Caco-2 (cell line): ENCODE data around the gene ZNF710. TPM values are rescaled to one million over a fixed set of nuclear protein-coding genes. Genes with fewer than 3 reads are reported as not detected.

Source experiments
- BruUV-seq: library from RNA; stranded (reverse); fragments of 400-500 nt; replicated peaks from 2 replicates; lab custom pipeline; 2021; lab: Mats Ljungman, UMichigan
- CTCF ChIA-PET: fragments of 300-600 bp; sonication (Branson Sonifier 250); formaldehyde crosslinking; loops from one replicate; lab custom pipeline; 2022; ENCODE audit warnings: antibody characterized with exemption; lab: Charles Lee
- POLR2A ChIA-PET: fragments of 300-600 bp; sonication (Branson Sonifier 250); formaldehyde crosslinking; loops from one replicate; lab custom pipeline; 2022; ENCODE audit warnings: antibody characterized with exemption; lab: Charles Lee
- DNase-seq, 2 experiments: peaks; one replicate each; pipeline versions ENCODE4 v3.0.0 to v3.0.0-alpha.2; 2020 to 2022
- H3K27me3 ChIP-seq: replicated peaks from 2 replicates; pipeline ENCODE4 v1.6.0; 2011; ENCODE audit warnings: low read length; ENCODE audit not compliant: control insufficient read depth, insufficient read depth
- H3K36me3 ChIP-seq: 2 replicates; pipeline ENCODE4 v1.5.1; 2011; ENCODE audit warnings: low read length; ENCODE audit not compliant: control insufficient read depth, insufficient read depth
- H3K4me1 ChIP-seq: fragments of 250-450 bp; sonication (Bioruptor Pico); 2 replicates; pipeline ENCODE4 v1.5.1; 2020; ENCODE audit warnings: mild to moderate bottlenecking
- H3K4me3 ChIP-seq: 2 replicates; pipeline ENCODE4 v1.5.1; 2011; ENCODE audit warnings: low read depth, mild to moderate bottlenecking, control low read depth, low read length
- H3K9me3 ChIP-seq: fragments of 250-450 bp; sonication (Bioruptor Pico); 2 replicates; pipeline ENCODE4 v1.5.1; 2020; ENCODE audit warnings: mild to moderate bottlenecking, moderate library complexity
- H3K27ac Mint-ChIP-seq: one replicate; pipeline ENCODE4 v1.8.0; 2022; ENCODE audit warnings: mixed read lengths; ENCODE audit not compliant: unreplicated experiment
- H3K27me3 Mint-ChIP-seq: one replicate; pipeline ENCODE4 v1.8.0; 2022; ENCODE audit warnings: mixed read lengths; ENCODE audit not compliant: insufficient read depth, unreplicated experiment
- H3K36me3 Mint-ChIP-seq: one replicate; pipeline ENCODE4 v1.8.0; 2022; ENCODE audit warnings: mild to moderate bottlenecking, mixed read lengths; ENCODE audit not compliant: insufficient read depth, unreplicated experiment
- H3K4me1 Mint-ChIP-seq: one replicate; pipeline ENCODE4 v1.8.0; 2022; ENCODE audit warnings: low read depth, mixed read lengths; ENCODE audit not compliant: unreplicated experiment
- H3K4me3 Mint-ChIP-seq: one replicate; pipeline ENCODE4 v1.8.0; 2022; ENCODE audit warnings: mild to moderate bottlenecking, moderate library complexity, mixed read lengths; ENCODE audit not compliant: unreplicated experiment
- H3K9me3 Mint-ChIP-seq: one replicate; pipeline ENCODE4 v1.8.0; 2022; ENCODE audit warnings: mixed read lengths; ENCODE audit not compliant: unreplicated experiment
- intact Hi-C: fragments of 100-400 bp; cut with micrococcal nuclease; formaldehyde crosslinking; loops from one replicate; pipeline ENCODE4 v1.10.0; 2022; ENCODE audit not compliant: unreplicated experiment
- total RNA-seq: library from RNA; stranded (reverse); gene quantifications from 2 replicates; pipeline ENCODE4 v1.2.3, GENCODE V29; 2022
- TF ChIP-seq, protein P1 (sequence below), 2 experiments: fragments of 200-600 bp in 1 of 2; IDR thresholded peaks; 1 replicate in 1 of 2; 2 replicates in 1 of 2; pipeline versions ENCODE4 v1.5.1 to v1.8.0; 2011 to 2022; ENCODE audit warnings: antibody characterized with exemption in 1 of 2, control low read depth in 1 of 2, inconsistent platforms in 1 of 2, low read depth in 1 of 2, low read length in 1 of 2, mild to moderate bottlenecking in 1 of 2, moderate library complexity in 1 of 2; ENCODE audit not compliant: insufficient read depth in 1 of 2, severe bottlenecking in 1 of 2, unreplicated experiment in 1 of 2

ZNF710 gene
- total RNA-seq, 1 experiment from 2014 or later: 21.4 TPM

DNA sequence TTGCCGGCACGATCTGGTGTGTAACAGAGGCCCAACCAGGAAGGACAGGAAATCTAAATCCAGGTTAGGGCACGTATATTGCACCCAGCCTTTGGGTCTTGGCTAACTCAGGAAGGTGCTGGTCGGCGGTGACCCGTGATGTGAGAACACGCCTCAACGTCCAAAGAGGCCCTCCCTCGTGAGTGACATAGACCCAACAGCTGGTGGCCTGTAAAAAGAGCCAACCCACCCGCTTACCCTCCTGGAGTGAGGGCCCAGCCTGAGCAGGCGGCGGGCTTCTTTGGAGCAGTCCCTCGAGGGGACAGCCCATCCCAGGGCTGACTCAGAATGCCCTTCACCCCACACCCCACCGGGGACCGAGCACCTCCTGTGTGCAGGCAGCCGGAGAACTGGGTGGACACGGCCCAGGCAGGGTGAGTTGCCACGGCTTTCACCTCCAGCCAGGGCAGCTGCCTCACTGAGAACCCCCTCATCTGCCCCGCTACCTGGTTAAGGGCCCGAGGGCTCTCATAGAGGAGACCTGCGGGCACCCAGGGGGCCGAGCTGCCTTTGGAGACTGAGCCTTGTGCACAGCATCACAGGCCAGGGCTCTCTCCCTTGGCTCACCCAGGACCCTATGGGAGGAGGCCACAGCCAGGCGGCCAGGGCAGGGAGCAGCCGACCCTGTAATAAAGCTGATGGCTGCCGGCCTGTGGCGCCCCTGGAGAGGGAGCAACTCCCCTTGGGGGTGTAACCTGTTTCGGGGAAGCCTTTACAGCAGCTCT is 41.8 kb downstream of the ZNF710 start:
- BruUV-seq: no TSS peak
- Histone ChIP-seq H3K4me1 (no peaks in the 10 kb centered on the region), H3K9me3 (no peaks in the 10 kb centered on the region), H3K27me3 (no peaks in the 10 kb centered on the region), H3K4me3 (no peak overlapping the region), H3K36me3 (no peaks in the 10 kb centered on the region; the same call in 1 of the 2 replicates)
- H3K9me3 Mint-ChIP-seq: no peaks in the 10 kb centered on the region
- no peak overlapping the region for H3K27ac Mint-ChIP-seq
- H3K4me3 Mint-ChIP-seq: no peak overlapping the region
- peaks cover 7% of the 10 kb centered on the region for H3K4me1 Mint-ChIP-seq
- CTCF ChIA-PET: interaction anchor here (0.6 kb wide), 1 partner anchor 674 kb away, joined by 4 read pairs; the partner anchor contains the start of gene BLM
- H3K27me3 Mint-ChIP-seq: no peaks in the 10 kb centered on the region
- POLR2A ChIA-PET: no interaction called here
- intact Hi-C loops: no loop called here
- peaks cover 8% of the 10 kb centered on the region for H3K36me3 Mint-ChIP-seq
- TF ChIP-seq, protein P1, sequence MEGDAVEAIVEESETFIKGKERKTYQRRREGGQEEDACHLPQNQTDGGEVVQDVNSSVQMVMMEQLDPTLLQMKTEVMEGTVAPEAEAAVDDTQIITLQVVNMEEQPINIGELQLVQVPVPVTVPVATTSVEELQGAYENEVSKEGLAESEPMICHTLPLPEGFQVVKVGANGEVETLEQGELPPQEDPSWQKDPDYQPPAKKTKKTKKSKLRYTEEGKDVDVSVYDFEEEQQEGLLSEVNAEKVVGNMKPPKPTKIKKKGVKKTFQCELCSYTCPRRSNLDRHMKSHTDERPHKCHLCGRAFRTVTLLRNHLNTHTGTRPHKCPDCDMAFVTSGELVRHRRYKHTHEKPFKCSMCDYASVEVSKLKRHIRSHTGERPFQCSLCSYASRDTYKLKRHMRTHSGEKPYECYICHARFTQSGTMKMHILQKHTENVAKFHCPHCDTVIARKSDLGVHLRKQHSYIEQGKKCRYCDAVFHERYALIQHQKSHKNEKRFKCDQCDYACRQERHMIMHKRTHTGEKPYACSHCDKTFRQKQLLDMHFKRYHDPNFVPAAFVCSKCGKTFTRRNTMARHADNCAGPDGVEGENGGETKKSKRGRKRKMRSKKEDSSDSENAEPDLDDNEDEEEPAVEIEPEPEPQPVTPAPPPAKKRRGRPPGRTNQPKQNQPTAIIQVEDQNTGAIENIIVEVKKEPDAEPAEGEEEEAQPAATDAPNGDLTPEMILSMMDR (IDR thresholded peaks at IDR 0.05; ENCODE audit: insufficient read depth in 1 of 2, low read depth in 1 of 2, low read length in 1 of 2, severe bottlenecking in 1 of 2, unreplicated experiment in 1 of 2): no peak
- no peak for DNase-seq

DNA sequence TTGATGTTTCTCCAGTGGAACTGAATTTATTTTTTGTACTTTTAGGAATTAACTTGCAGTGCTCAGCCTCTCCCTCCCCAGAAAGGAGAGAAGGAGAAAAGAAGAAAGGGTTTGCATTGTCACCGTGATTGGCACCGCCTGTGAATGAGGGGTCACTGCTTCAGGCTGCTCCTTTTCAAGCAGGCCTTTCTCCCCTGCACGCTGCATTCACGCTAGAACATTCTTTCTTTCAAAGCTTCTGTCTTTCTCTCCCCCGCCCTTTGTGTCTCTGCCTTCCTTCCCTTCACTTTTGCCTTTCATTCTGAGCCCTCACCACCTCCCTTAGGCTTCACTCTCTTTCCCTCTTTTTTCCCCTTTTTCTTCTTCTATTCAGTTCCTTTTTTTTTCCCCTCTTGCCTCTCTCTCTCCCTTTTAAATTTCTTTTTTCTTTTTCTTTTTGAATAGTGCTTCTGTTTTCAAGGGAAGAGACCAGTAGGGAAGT is 42.4 kb downstream of the ZNF710 start:
- Histone ChIP-seq H3K4me3 (no peak overlapping the region), H3K4me1 (no peaks in the 10 kb centered on the region), H3K36me3 (no peaks in the 10 kb centered on the region; the same call in 1 of the 2 replicates), H3K27me3 (no peaks in the 10 kb centered on the region), H3K9me3 (no peaks in the 10 kb centered on the region)
- H3K27me3 Mint-ChIP-seq: no peaks in the 10 kb centered on the region
- no peak for DNase-seq
- no peak overlapping the region for H3K4me3 Mint-ChIP-seq
- H3K9me3 Mint-ChIP-seq: no peaks in the 10 kb centered on the region
- peaks cover 8% of the 10 kb centered on the region for H3K36me3 Mint-ChIP-seq
- H3K4me1 Mint-ChIP-seq: peaks cover 2% of the 10 kb centered on the region
- no TSS peak for BruUV-seq
- intact Hi-C loops: no loop called here
- CTCF ChIA-PET: no interaction called here
- TF ChIP-seq, protein P1 (IDR thresholded peaks at IDR 0.05; ENCODE audit: insufficient read depth in 1 of 2, low read depth in 1 of 2, low read length in 1 of 2, severe bottlenecking in 1 of 2, unreplicated experiment in 1 of 2): no peak
- H3K27ac Mint-ChIP-seq: no peak overlapping the region
- POLR2A ChIA-PET: no interaction called here

DNA sequence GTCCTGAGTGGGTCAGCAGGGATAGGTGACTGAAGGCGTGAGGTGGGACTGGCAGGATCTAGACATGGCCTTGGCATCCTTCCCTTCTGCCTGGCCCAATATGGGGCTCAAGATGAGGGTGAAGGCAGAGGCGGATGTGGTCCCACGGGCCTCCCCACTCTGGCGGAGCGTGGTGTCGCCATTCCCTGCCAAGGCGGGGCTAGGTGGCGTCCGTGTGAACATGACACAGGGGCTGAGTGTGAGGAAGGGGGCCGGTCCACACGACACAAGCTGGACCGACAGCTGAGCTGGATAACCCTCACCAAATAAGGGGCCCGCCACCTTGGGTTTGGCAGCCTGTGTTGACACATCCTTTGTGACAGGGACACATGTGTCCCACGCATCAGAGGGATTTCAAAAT is 43.1 kb downstream of the ZNF710 start:
- H3K9me3 ChIP-seq: no peaks in the 10 kb centered on the region
- peaks cover 8% of the 10 kb centered on the region for H3K36me3 Mint-ChIP-seq
- no peaks in the 10 kb centered on the region for H3K27me3 ChIP-seq
- POLR2A ChIA-PET: no interaction called here
- no peaks in the 10 kb centered on the region for H3K4me1 ChIP-seq
- DNase-seq: no peak
- H3K9me3 Mint-ChIP-seq: no peaks in the 10 kb centered on the region
- CTCF ChIA-PET: no interaction called here
- H3K27me3 Mint-ChIP-seq: no peaks in the 10 kb centered on the region
- no peaks in the 10 kb centered on the region; the same call in 1 of the 2 replicates for H3K36me3 ChIP-seq
- TF ChIP-seq, protein P1 (IDR thresholded peaks at IDR 0.05; ENCODE audit: insufficient read depth in 1 of 2, low read depth in 1 of 2, low read length in 1 of 2, severe bottlenecking in 1 of 2, unreplicated experiment in 1 of 2): no peak
- H3K4me1 Mint-ChIP-seq: no peaks in the 10 kb centered on the region
- no peak overlapping the region for H3K27ac Mint-ChIP-seq
- H3K4me3 Mint-ChIP-seq: no peak overlapping the region
- intact Hi-C loops: no loop called here
- BruUV-seq: no TSS peak
- no peak overlapping the region for H3K4me3 ChIP-seq
